Bladder microvascular endothelial cell (primary cell): Measurements from ENCODE around the gene RUFY1. TPM values are rescaled to one million over a fixed set of nuclear protein-coding genes. Genes with fewer than 3 reads are reported as not detected.

ENCODE experiments used
- total RNA-seq: library from RNA; depleted of rRNA; stranded (reverse); fragments of >200 nt; gene quantifications from 2 replicates; pipeline ENCODE4 v1.2.3, GENCODE V29; 2014

RUFY1 gene, protein sequence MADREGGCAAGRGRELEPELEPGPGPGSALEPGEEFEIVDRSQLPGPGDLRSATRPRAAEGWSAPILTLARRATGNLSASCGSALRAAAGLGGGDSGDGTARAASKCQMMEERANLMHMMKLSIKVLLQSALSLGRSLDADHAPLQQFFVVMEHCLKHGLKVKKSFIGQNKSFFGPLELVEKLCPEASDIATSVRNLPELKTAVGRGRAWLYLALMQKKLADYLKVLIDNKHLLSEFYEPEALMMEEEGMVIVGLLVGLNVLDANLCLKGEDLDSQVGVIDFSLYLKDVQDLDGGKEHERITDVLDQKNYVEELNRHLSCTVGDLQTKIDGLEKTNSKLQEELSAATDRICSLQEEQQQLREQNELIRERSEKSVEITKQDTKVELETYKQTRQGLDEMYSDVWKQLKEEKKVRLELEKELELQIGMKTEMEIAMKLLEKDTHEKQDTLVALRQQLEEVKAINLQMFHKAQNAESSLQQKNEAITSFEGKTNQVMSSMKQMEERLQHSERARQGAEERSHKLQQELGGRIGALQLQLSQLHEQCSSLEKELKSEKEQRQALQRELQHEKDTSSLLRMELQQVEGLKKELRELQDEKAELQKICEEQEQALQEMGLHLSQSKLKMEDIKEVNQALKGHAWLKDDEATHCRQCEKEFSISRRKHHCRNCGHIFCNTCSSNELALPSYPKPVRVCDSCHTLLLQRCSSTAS
- total RNA-seq = 43.7 and 74.1 TPM in 2 replicates

DNA sequence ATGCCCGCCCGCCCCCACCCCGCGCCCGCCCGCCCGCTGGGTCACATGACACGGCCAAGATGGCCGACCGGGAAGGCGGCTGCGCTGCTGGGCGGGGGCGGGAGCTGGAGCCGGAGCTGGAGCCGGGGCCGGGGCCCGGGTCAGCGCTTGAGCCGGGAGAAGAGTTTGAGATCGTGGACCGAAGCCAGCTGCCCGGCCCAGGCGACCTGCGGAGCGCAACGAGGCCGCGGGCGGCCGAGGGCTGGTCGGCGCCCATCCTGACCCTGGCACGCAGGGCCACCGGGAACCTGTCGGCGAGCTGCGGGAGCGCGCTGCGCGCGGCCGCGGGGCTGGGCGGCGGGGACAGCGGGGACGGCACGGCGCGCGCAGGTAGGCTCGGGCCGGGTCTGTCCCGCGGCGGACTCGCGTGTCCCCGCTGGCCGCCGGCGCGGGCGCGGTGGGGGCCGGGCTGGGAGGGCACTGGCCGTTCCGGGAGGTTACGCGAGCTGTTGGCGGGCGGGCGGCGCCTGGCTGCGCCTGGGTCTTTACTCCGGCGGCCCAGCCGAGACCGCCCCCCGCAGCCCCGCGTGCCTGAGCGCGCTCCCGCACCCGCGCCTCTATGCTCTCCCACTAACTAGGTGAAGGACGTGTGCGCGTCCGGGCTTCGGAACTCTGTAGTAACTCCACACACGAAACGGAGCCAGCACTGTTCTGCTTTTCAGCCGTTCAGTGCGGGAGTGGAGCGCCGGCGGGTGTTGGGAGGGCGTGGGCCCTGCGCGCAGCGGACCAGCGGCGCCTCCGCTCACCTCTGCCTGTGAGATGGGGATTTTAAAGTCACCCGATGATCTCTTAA, at the start of gene RUFY1:
RUFY1 (plus strand) TSS at position 44 of the 832 bp plus-strand sequence; CDS start at position 60, 16 bp downstream.

DNA sequence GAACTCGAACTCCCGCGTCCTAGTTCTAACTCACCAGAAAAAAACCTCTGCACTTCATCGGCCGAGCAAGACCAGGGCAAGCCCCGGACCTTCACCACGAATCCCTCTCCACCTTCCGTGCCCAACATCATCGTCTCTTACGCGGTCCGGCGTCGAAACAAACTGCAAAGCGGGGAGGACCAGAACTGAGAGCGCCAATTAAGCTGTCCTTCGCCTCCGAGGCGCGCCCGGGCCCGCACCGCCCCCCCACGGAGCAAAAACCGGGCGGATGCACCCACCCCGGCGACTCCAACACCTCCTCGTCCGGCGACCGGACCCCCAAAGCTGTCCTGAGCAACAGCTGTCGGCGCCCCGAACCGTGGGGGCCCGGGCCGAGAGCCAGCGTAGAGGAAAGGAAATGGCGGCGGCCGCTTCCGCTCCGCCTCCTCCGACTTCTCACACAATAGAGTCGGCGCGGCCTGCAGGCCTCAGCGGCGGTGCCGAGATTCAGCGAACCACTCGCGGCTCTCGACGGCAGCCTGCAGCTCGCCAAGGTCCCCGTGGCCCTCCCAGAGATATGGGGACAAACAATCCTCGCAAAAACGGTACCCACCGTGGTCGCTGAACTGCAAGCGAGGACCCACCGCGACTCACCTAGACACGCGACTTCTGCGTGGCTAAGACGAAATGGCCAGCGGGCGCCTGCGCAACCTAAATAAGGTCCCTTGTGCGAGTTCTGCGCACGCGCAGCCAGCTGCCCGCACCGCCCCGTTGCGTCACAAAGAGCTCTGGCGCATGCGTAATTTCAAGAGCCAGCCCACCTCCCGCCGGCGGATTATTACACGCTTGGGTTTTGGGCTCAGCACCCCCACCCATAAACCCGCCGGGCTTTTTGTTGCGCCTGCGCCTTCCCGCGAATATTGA, 72.9 kb downstream of the RUFY1 start, which contains the start of gene HNRNPH1:
HNRNPH1 (minus strand) TSS at position 669 of the 903 bp plus-strand sequence; CDS start at position 131, 538 bp downstream.

Other genes with a start within 250 kb of the RUFY1 start
- gene ADAMTS2, start 205.1 kb upstream of the RUFY1 start, total RNA-seq = 0.88 and 2.6 TPM in 2 replicates
- gene HNRNPH1, start 73.1 kb downstream of the RUFY1 start, total RNA-seq = 466 and 1,064 TPM in 2 replicates
- 0.16 TPM in 1 of 2 replicates, not detected in the other for gene CBY3, start 130.5 kb downstream of the RUFY1 start, total RNA-seq
- 535 and 841 TPM in 2 replicates for gene CANX, start 148.4 kb downstream of the RUFY1 start, total RNA-seq
- gene MAML1, start 182.3 kb downstream of the RUFY1 start, total RNA-seq = 4.9 and 10.2 TPM in 2 replicates
- gene LTC4S, start 243.4 kb downstream of the RUFY1 start, total RNA-seq = 0.32 TPM in 1 of 2 replicates, not detected in the other